Activated T-cell treated with anti-CD3 and anti-CD28 coated beads, Interleukin-2, amount 50 U/mL, for 48 hours (primary cell): ENCODE data around the gene CYP3A4.
"Not testable (repeated sequence)": the region's sequence is repeated elsewhere in the genome, so short reads cannot be mapped to it uniquely, and the experiment has no call there.

Source experiments
- DNase-seq, 2 experiments: peaks; one replicate each; pipeline ENCODE4 v3.0.0-alpha.2; 2020

CYP3A4 gene

GRCh38 chr7:99784007-99784406, at the start of gene CYP3A4:
CYP3A4 (minus strand) TSS chr7:99784184; CDS start chr7:99784081, 103 bp downstream.
- no peak for DNase-seq

- no peak for DNase-seq
Observed at GRCh38 chr7:99833289-99833877, 49.4 kb upstream of the CYP3A4 start.

GRCh38 chr7:99831595-99831994, 47.6 kb upstream of the CYP3A4 start:
- DNase-seq, result no peak

- no peak for DNase-seq
Observed at GRCh38 chr7:99829524-99830160, 45.7 kb upstream of the CYP3A4 start.

- DNase-seq, result no peak
Observed at GRCh38 chr7:99828811-99829210, 44.8 kb upstream of the CYP3A4 start.

GRCh38 chr7:99827040-99827778, 43.2 kb upstream of the CYP3A4 start:
- DNase-seq, result no peak

GRCh38 chr7:99825873-99826272, 41.9 kb upstream of the CYP3A4 start:
- DNase-seq, result no peak

- no peak for DNase-seq
Observed at GRCh38 chr7:99825452-99825851, 41.5 kb upstream of the CYP3A4 start.

GRCh38 chr7:99824091-99824490, 40.1 kb upstream of the CYP3A4 start:
- no peak for DNase-seq

GRCh38 chr7:99822731-99823718, 39.0 kb upstream of the CYP3A4 start:
- no peak for DNase-seq

GRCh38 chr7:99820408-99821027, 36.5 kb upstream of the CYP3A4 start:
- no peak for DNase-seq

GRCh38 chr7:99808766-99809165, 24.8 kb upstream of the CYP3A4 start:
- DNase-seq, result no peak

GRCh38 chr7:99806839-99807478, 23.0 kb upstream of the CYP3A4 start:
- DNase-seq, result no peak

GRCh38 chr7:99805641-99806040, 21.7 kb upstream of the CYP3A4 start:
- no peak for DNase-seq

- DNase-seq, result not testable (repeated sequence)
Observed at GRCh38 chr7:99803118-99803517, 19.1 kb upstream of the CYP3A4 start.

GRCh38 chr7:99801407-99801806, 17.4 kb upstream of the CYP3A4 start:
- DNase-seq, result not testable (repeated sequence)

GRCh38 chr7:99798972-99799371, 15.0 kb upstream of the CYP3A4 start:
- no peak for DNase-seq

GRCh38 chr7:99795864-99796263, 11.9 kb upstream of the CYP3A4 start:
- not testable (repeated sequence) for DNase-seq

- DNase-seq, result no peak
Observed at GRCh38 chr7:99794585-99795502, 10.9 kb upstream of the CYP3A4 start.

- DNase-seq, result no peak
Observed at GRCh38 chr7:99793443-99793842, 9.5 kb upstream of the CYP3A4 start.

GRCh38 chr7:99792967-99793366, 9.0 kb upstream of the CYP3A4 start:
- DNase-seq, result no peak
